ENCODE results near the gene C15orf62. TPM values are rescaled to one million over a fixed set of nuclear protein-coding genes. Genes with fewer than 3 reads are reported as not detected.

The C15orf62 gene
- total RNA-seq, 4 donors from 2014 or later, result 0.59 TPM; not detected in 3

DNA sequence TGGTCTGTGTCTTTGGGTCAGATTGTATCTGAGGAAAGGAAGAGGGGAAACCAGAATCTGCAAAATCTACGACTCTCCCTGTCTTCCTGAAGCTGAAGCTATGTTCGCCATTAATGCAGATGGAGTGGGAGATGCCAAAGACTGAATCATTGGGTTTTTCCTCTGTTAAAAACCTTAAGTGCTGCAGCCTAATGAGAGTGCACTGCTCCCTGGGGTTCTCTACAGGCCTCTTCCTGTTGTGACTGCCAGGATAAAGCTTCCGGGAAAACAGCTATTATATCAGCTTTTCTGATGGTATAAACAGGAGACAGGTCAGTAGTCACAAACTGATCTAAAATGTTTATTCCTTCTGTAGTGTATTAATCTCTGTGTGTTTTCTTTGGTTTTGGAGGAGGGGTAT, 38.7 kb upstream of the C15orf62 start:
- Histone ChIP-seq H3K4me1 (no peaks in the 10 kb centered on the region), H3K36me3 (peaks cover 0 to 73% (median 7%) of the 10 kb centered on the region in 3 donors), H3K4me3 (no peak overlapping the region), H3K9me3 (no peaks in the 10 kb centered on the region), H3K27me3 (no peaks in the 10 kb centered on the region), H3K27ac (no peak overlapping the region)
- TF ChIP-seq CTCF (IDR thresholded peaks at IDR 0.05) (no peak), POLR2A (IDR thresholded peaks at IDR 0.05) (no peak), EP300 (IDR thresholded peaks at IDR 0.05) (no peak)
- 59 to 60% methylated on average over 3 of the region's 3 CpGs for WGBS, 2 donors
- no peak for DNase-seq (ENCODE audit: low spot score in 2 of 2)

DNA sequence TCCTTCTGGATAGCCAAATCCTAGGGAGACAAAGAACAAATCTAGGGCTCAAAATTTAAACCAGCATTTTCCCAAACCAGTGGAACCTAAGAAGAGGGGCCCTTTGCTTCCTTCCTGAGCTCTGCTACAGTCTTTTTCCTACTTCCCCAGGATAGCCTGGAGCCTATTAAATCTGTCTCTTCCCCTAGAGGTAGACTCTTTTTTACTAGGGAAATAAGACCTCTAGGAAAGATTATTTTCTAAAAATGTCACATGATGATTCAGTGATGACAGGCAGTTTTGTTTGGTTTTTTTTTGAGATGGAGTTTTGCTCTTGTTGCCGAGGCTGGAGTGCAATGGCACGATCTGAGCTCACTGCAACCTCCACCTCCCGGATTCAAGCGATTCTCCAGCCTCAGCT, 33.2 kb upstream of the C15orf62 start:
- Histone ChIP-seq H3K9me3 (no peaks in the 10 kb centered on the region), H3K36me3 (peaks cover 0 to 97% (median 17%) of the 10 kb centered on the region in 3 donors), H3K4me1 (no peaks in the 10 kb centered on the region), H3K27me3 (no peaks in the 10 kb centered on the region), H3K27ac (no peak overlapping the region), H3K4me3 (no peak overlapping the region)
- DNase-seq (ENCODE audit: low spot score in 2 of 2), result no peak
- TF ChIP-seq POLR2A (IDR thresholded peaks at IDR 0.05), result no peak
- no peak for TF ChIP-seq EP300 (IDR thresholded peaks at IDR 0.05)
- TF ChIP-seq CTCF (IDR thresholded peaks at IDR 0.05), result no peak
- 85 to 88% methylated on average over 4 of the region's 4 CpGs for WGBS, 2 donors

- peaks cover 0 to 97% (median 17%) of the 10 kb centered on the region in 3 donors for H3K36me3 ChIP-seq
- no peak for DNase-seq (ENCODE audit: low spot score in 2 of 2)
- H3K27me3 ChIP-seq, result no peaks in the 10 kb centered on the region
- no peak overlapping the region for H3K4me3 ChIP-seq
- H3K9me3 ChIP-seq, result no peaks in the 10 kb centered on the region
- no peak overlapping the region for H3K27ac ChIP-seq
- TF ChIP-seq CTCF (IDR thresholded peaks at IDR 0.05) (no peak), EP300 (IDR thresholded peaks at IDR 0.05) (no peak)
- 96 to 97% methylated on average over 3 of the region's 3 CpGs for WGBS, 2 donors
- no peaks in the 10 kb centered on the region for H3K4me1 ChIP-seq
These were observed 32.7 kb upstream of the C15orf62 start for GRCh38 chr15:40737048-40737447.

DNA sequence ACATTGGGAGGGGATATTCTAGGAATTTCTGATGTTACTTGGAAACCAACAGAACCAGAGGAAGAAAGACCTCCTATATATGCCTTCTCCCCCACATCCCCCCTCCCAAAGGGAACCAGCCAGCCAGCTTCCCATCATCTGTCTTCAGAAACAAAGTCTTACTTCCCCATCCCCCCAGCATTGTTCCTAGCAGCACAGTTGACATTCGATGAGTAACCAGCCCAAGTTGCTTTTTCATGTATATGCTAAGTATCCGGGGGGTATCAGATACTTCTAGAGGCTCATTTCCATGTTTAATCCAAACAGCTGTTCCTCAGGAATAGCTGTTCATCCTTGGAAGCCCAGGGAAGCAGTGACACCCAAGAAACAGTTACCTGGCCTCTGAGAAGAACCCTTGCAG, 30.7 kb upstream of the C15orf62 start:
- peaks cover 0 to 97% (median 17%) of the 10 kb centered on the region in 3 donors for H3K36me3 ChIP-seq
- no peak for TF ChIP-seq CTCF (IDR thresholded peaks at IDR 0.05)
- TF ChIP-seq POLR2A (IDR thresholded peaks at IDR 0.05), result no peak
- no peak for TF ChIP-seq EP300 (IDR thresholded peaks at IDR 0.05)
- H3K27ac ChIP-seq, result no peak overlapping the region
- H3K4me1 ChIP-seq, result no peaks in the 10 kb centered on the region
- no peak for DNase-seq (ENCODE audit: low spot score in 2 of 2)
- H3K9me3 ChIP-seq, result no peaks in the 10 kb centered on the region
- WGBS, 2 donors, result 34 to 39% methylated on average over 2 of the region's 2 CpGs
- no peaks in the 10 kb centered on the region for H3K27me3 ChIP-seq
- no peak overlapping the region for H3K4me3 ChIP-seq

- no peak for TF ChIP-seq CTCF (IDR thresholded peaks at IDR 0.05)
- TF ChIP-seq POLR2A (IDR thresholded peaks at IDR 0.05), result no peak
- TF ChIP-seq EP300 (IDR thresholded peaks at IDR 0.05), result no peak
- no peak for DNase-seq (ENCODE audit: low spot score in 2 of 2)
- WGBS, 2 donors, result 78 to 96% methylated on average over 2 of the region's 2 CpGs
- Histone ChIP-seq H3K9me3 (no peaks in the 10 kb centered on the region), H3K27me3 (no peaks in the 10 kb centered on the region), H3K4me1 (no peaks in the 10 kb centered on the region), H3K27ac (no peak overlapping the region), H3K4me3 (no peak overlapping the region), H3K36me3 (peaks cover 0 to 97% (median 17%) of the 10 kb centered on the region in 3 donors)
These were observed 29.9 kb upstream of the C15orf62 start for GRCh38 chr15:40739854-40740253.

All from tibial nerve (tissue), 4 donors.